KG1 (cell line): ENCODE results near the gene KANSL1.
"Not testable (repeated sequence)": the region's sequence is repeated elsewhere in the genome, so short reads cannot be mapped to it uniquely, and the experiment has no call there.

ENCODE experiments used
- DNase-seq: peaks from one replicate; lab custom pipeline; 2025; lab: John Stamatoyannopoulos, UW

The KANSL1 gene

DNA sequence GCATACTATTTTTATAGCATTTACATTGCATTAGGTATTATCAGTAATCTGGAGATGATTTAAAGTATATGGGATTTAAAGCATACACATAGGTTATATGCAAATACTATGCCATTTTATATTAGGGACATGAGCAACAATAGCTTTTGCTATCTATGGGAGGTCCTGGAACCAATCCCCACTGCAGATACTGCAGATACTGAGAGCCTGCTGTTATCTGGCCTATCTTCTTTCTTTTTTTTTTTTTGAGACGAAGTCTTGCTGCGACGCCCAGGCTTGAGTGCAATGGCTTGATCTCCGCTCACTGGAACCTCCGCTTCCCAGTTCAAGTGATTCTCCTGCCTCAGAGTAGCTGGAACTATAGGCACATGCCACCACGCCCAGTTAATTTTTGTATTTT is 156.7 kb downstream of the KANSL1 start:
- DNase-seq = no peak

DNA sequence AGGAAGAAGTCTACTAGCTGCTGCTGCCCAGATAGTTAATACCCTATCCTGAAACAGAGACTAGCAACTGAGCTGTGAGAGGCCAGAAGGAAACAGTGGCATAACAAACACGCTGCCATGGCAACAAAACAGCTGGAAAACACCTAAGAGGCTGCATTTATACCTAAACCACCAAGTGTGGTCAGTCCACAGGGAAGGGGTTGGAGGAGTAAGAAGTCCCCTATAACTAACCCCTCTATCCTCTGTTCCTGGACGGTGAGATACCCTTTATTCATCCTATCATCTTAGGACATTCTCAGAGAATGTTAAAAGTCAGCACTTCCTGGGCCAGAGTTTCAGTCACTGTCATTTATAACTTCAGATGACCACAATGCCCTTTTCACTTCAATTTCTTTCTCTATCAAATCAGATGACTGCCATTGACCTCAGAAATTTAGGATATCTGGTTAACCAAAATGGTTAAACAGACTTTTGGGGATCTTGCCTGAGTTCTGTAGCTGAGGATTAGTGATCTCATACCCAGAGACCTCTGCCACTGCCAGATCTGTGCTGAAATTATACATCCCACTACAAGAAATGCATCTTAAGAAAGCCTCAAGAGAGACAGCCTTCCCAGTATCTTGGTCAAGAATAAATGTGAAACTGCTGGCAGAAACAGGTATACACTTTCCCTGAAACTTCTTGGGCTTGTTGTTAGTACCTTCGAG is 158.0 kb downstream of the KANSL1 start:
- no peak for DNase-seq

DNA sequence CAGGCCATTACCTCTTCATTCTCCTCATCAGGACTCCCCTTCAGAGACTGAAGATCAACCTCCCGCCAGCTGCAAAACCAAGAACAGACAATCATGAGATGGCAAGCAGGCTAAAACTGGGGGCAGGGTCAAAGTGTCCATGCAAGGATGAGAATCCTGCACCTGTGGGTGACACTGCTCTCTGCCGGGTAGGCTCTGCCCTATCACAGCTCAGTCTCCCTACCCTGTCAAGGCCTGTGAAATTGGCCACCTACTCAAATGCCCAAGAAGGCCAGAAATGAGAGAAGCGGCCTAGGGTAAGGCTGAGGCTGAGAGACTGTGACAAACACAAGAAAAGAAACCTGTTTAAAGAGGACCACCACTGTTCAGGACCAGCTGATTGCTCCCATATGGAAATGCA is 159.8 kb downstream of the KANSL1 start:
- DNase-seq = no peak

DNA sequence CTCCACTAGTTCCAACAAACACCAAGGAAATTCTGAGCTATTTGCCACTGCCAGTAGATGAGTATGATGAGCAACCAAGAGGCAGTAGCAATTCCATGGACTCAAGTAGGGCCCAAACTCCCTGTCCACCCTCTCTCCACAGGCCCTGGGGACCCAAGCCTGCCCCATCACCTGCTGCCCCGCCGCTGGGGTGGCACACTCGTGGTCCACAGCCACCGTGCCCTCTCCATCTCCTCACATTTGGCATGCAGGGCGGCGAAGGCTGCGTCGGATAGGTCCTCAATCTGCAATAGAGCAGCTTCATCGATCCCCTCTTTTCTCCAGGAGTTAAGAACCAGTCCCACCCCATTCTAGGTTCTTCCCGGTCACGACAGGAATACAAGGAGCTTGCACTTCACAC is 160.3 kb downstream of the KANSL1 start:
- DNase-seq = no peak

DNA sequence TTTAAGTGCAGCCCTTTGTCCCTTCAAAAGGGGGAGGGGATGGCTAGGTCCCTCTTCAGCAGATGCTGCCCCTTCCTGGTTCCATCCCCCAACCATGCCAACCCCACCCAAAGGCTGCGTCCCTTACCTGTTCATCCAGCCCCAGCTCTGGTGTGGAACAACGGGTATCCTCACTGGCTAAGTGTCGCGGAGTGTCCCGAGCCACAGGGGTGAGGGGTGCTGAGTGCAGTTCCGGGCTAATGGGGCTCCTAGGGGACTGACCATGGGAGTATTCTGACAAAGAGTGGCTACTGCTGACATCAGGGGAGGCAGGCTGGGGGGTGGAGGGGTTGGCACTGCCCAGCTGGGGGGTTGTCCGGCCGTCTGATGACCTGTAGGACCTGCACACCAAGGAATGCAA is 161.3 kb downstream of the KANSL1 start:
- DNase-seq = no peak

DNA sequence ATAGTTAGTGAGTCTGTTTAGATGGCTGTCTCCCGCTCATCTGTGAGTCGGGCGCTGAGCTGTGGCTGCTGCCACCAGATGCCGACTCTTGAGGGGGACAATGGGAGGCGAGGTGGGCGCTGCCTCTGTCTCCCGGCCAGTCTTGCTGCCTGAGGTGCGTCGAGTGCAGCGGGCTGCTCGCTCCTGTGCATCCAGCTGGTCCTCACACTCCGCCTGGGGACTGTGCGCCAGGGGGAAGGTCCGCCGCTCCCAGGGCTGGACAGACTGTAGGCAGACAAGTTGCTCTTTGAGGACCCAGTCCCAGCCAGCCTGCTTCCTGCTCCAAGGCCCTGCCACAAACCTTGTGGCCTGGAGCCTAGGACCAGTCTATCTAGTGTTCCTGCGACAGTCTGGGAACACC is 161.8 kb downstream of the KANSL1 start:
- DNase-seq = no peak

DNA sequence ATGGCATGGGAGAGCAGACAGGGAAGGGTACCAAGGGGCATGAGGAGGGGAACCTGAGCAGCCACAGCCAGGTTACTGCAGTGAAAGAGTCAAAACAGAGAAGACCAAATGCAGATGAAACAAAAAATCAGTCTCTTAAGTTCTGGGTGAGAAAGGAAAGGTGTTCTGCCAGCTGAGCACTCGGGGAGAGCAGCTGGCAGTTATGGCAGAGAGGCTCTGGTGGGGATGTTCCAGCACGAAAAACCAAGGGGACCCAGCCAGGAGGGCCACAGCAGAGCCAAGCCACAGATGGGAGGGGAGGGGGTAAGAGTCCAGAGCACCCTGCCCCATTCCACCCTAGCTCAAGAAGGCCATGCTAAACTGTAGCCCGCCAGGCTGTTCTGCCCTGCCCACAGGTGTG is 162.5 kb downstream of the KANSL1 start:
- DNase-seq = no peak

DNA sequence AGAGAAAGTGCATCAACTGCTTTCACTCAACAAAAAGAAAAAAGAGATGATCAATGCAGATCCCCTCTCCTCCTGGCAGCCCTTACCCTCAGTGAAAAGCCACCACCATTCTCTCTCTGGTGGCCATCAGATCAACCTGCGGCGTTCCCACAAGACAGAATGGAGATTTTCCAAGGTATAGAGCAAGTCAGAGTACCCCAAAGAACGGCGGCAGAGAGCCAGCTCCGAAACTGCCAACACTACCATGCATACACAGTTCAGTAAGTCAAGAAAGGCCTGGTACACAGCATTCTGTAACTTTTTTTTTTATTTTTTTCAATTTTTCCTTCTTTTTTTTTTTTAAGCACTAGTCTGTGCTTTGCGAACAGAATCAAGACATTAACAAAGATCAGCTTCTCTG is 163.6 kb downstream of the KANSL1 start:
- DNase-seq = no peak

DNA sequence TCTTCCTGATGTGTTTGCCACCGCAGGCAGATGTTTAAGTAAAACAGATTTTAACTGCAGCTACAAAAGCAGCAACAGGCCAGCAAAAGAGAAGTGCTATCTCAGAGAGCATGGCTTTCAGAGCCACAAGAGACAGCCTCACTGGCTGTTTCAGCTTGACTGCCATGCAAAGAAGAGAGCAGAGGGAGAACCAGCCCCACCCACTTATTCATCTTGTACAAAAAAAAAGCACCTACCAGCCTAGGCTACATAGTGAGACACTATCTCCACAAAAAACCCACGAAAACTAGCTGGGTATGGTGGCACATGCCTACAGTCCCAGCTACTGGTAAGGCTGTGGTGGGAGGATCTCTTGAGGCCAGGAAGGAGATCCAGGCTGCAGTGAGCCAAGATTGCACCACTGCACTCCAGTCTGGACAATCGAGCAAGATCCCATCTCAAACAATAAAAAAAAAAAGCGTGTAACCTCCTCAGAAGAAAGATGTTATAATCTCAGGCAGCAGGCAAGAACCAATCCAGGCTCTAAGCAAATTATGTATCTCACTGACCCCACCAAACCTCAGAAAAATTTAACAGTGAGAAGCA is 164.2 kb downstream of the KANSL1 start:
- no peak for DNase-seq

DNA sequence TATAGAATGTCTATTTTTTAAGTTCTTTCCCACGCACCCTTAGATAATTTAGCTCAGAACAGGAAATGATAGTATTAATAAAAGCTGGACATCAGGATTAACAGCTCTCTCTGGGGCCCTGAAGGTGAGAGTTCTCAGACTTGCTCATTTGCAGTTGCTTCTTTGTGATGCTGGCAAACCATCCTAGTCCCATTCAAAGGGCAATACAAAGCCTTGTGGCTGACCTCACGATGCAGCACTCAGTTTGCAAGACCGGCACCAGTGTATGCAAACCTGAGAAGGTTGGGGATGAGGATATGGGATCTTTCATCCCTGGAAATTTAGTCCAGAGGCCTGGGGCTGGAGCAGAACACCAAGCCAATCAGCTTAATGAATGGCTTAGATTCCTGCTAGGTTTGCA is 164.9 kb downstream of the KANSL1 start:
- no peak for DNase-seq

DNA sequence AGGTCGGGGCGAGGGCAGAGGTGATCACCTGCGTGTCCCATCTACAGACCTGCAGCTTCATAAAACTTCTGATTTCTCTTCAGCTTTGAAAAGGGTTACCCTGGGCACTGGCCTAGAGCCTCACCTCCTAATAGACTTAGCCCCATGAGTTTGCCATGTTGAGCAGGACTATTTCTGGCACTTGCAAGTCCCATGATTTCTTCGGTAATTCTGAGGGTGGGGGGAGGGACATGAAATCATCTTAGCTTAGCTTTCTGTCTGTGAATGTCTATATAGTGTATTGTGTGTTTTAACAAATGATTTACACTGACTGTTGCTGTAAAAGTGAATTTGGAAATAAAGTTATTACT is 165.3 kb downstream of the KANSL1 start:
- no peak for DNase-seq

DNA sequence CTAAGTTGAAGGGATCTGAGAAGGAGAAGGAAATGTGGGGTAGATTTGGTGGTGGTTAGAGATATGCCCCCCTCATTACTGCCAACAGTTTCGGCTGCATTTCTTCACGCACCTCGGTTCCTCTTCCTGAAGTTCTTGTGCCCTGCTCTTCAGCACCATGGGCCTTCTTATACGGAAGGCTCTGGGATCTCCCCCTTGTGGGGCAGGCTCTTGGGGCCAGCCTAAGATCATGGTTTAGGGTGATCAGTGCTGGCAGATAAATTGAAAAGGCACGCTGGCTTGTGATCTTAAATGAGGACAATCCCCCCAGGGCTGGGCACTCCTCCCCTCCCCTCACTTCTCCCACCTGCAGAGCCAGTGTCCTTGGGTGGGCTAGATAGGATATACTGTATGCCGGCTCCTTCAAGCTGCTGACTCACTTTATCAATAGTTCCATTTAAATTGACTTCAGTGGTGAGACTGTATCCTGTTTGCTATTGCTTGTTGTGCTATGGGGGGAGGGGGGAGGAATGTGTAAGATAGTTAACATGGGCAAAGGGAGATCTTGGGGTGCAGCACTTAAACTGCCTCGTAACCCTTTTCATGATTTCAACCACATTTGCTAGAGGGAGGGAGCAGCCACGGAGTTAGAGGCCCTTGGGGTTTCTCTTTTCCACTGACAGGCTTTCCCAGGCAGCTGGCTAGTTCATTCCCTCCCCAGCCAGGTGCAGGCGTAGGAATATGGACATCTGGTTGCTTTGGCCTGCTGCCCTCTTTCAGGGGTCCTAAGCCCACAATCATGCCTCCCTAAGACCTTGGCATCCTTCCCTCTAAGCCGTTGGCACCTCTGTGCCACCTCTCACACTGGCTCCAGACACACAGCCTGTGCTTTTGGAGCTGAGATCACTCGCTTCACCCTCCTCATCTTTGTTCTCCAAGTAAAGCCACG is 165.9 kb downstream of the KANSL1 start:
- no peak for DNase-seq

DNA sequence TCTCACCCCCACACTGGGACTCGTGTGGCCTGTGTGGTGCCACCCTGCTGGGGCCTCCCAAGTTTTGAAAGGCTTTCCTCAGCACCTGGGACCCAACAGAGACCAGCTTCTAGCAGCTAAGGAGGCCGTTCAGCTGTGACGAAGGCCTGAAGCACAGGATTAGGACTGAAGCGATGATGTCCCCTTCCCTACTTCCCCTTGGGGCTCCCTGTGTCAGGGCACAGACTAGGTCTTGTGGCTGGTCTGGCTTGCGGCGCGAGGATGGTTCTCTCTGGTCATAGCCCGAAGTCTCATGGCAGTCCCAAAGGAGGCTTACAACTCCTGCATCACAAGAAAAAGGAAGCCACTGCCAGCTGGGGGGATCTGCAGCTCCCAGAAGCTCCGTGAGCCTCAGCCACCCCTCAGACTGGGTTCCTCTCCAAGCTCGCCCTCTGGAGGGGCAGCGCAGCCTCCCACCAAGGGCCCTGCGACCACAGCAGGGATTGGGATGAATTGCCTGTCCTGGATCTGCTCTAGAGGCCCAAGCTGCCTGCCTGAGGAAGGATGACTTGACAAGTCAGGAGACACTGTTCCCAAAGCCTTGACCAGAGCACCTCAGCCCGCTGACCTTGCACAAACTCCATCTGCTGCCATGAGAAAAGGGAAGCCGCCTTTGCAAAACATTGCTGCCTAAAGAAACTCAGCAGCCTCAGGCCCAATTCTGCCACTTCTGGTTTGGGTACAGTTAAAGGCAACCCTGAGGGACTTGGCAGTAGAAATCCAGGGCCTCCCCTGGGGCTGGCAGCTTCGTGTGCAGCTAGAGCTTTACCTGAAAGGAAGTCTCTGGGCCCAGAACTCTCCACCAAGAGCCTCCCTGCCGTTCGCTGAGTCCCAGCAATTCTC is 166.8 kb downstream of the KANSL1 start:
- DNase-seq = no peak

DNA sequence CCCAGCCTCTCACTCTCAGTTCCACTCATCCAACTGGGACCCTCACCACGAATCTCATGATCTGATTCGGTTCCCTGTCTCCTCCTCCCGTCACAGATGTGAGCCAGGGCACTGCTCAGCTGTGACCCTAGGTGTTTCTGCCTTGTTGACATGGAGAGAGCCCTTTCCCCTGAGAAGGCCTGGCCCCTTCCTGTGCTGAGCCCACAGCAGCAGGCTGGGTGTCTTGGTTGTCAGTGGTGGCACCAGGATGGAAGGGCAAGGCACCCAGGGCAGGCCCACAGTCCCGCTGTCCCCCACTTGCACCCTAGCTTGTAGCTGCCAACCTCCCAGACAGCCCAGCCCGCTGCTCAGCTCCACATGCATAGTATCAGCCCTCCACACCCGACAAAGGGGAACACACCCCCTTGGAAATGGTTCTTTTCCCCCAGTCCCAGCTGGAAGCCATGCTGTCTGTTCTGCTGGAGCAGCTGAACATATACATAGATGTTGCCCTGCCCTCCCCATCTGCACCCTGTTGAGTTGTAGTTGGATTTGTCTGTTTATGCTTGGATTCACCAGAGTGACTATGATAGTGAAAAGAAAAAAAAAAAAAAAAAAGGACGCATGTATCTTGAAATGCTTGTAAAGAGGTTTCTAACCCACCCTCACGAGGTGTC is 167.6 kb downstream of the KANSL1 start:
- DNase-seq = no peak

DNA sequence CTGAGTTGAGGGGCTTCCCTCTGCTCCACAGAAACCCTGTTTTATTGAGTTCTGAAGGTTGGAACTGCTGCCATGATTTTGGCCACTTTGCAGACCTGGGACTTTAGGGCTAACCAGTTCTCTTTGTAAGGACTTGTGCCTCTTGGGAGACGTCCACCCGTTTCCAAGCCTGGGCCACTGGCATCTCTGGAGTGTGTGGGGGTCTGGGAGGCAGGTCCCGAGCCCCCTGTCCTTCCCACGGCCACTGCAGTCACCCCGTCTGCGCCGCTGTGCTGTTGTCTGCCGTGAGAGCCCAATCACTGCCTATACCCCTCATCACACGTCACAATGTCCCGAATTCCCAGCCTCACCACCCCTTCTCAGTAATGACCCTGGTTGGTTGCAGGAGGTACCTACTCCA is 168.2 kb downstream of the KANSL1 start:
- no peak for DNase-seq

DNA sequence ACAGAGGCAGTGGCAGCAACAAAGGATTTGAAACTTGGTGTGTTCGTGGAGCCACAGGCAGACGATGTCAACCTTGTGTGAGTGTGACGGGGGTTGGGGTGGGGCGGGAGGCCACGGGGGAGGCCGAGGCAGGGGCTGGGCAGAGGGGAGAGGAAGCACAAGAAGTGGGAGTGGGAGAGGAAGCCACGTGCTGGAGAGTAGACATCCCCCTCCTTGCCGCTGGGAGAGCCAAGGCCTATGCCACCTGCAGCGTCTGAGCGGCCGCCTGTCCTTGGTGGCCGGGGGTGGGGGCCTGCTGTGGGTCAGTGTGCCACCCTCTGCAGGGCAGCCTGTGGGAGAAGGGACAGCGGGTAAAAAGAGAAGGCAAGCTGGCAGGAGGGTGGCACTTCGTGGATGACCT is 168.6 kb downstream of the KANSL1 start:
- DNase-seq = no peak

DNA sequence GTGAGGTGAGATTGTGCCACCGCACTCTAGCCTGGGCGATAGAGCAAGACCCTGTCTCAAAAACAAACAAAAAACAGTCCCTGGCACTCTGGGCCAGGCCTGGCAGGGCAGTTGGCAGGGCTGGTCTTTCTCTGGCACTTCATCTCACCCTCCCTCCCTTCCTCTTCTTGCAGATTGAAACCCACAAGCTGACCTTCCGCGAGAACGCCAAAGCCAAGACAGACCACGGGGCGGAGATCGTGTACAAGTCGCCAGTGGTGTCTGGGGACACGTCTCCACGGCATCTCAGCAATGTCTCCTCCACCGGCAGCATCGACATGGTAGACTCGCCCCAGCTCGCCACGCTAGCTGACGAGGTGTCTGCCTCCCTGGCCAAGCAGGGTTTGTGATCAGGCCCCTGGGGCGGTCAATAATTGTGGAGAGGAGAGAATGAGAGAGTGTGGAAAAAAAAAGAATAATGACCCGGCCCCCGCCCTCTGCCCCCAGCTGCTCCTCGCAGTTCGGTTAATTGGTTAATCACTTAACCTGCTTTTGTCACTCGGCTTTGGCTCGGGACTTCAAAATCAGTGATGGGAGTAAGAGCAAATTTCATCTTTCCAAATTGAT is 169.3 kb downstream of the KANSL1 start:
- DNase-seq = no peak

DNA sequence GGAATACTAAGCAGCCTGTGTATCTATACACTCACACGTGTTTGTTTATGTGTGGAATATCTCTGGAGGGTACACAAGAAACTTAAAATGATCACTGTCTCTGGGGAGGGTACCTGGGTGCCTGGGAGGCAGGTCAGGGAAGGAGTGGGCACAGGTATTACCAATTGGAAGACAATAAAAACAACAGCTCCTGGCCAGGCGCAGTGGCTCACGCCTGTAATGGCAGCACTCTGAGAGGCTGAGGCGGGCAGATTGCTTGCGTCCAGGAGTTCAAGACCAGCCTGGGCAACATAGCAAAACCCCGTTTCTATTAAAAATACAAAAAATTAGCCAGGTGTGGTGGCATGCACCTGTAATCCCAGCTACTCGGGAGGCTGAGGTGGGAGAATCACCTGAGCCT is 169.9 kb downstream of the KANSL1 start:
- DNase-seq = not testable (repeated sequence)

DNA sequence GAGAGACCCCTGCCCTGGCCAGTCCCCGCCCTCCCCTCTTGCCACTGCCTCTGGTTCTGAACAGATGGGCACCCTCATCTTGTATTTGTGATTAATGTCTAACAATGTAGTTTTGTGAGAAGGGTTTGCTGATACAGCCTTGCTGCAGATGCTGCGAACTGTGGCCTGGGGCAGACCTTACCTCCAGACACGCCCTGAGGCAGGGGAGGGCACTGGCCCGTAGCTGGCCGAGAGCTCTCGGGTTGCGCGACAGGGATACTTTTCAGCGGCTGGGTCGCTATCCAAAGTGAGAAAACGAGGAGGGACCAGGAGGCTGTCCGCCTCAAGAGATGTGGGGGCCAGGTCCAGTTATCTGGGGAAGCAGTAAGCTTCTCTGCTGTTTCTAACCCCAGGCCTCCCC is 172.2 kb downstream of the KANSL1 start:
- DNase-seq = no peak

DNA sequence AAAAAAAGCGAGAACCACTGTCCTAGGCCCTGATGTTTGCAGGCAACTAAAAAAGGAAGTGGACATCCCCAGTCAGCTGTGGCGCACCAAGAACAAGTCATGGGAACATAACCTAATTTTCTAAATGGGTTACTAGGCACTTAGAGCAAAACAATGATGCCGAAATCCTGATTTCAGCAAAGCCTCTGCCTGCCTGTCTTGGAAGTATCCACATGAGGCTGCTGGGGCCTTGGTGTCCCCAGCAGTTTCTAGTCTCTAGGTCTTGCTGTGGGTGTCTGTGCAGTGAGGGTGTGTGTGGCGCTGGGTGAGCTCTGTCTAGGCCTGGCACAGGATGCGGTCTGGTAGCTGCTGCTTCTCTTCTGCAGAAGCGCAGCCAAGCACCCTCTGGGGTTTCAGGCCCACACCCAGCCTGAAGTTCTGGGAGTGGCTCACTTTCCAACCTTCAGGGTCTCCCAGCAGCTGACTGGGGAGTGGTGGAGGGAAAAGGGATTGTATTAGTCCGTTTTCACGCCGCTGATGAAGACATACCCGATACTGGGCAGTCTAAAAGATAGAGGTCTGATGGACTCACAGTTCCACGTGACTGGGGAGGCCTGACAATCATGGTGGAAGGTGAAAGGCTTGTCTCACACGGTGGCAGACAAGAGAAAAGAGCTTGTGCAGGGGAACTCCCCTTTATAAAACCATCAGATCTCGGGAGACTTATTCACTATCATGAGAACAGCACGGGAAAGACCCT is 173.0 kb downstream of the KANSL1 start:
- DNase-seq = no peak
